ENCODE measurements around the gene ADAMTS6. TPM values are rescaled to one million over a fixed set of nuclear protein-coding genes. Genes with fewer than 3 reads are reported as not detected.

Gene ADAMTS6
- polyA plus RNA-seq, 2 of the 4 experiments (the other 2 are of a cell fraction) = 0.22 to 0.66 TPM

DNA sequence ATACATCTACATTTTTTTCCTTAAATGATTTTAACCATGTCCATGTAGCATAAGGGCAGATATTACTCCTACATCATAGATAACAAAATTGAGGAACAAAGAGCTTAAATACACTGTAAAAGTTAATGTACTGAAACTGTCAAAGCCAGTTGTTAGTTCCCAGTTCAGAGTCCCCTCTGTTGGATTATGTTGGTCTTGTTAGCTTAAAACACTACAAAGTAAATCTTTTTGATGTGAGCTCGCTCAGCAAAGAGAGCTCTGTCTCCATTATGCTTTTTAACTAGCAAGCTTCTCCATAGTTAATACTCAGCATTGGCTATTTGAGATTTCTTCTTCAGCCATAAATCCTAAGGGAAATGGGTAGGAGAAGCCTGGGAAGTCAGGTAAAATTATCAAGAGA is 149.1 kb downstream of the ADAMTS6 start:
- no peak overlapping the region for H3K4me2 ChIP-seq
- no peak overlapping the region for H3K4me3 ChIP-seq
- FAIRE-seq = no peak
- no peak overlapping the region for H3K27ac ChIP-seq
- TF ChIP-seq BHLHE40 (IDR thresholded peaks at IDR 0.05; ENCODE audit: low read depth, low read length) (no peak), RCOR1 (IDR thresholded peaks at IDR 0.05; ENCODE audit: low read depth, low read length) (no peak), HOXA7 (CRISPR knock-in tag; IDR thresholded peaks at IDR 0.05) (no peak), TFCP2L1 (CRISPR knock-in tag; IDR thresholded peaks at IDR 0.05) (no peak), NR3C1 (IDR thresholded peaks at IDR 0.05) (no peak), CEBPB (IDR thresholded peaks at IDR 0.05) (no peak), FOXS1 (CRISPR knock-in tag; IDR thresholded peaks at IDR 0.05) (no peak), NPAS2 (CRISPR knock-in tag; IDR thresholded peaks at IDR 0.05; ENCODE audit: borderline replicate concordance) (no peak)
- TF ChIP-seq, protein P1, sequence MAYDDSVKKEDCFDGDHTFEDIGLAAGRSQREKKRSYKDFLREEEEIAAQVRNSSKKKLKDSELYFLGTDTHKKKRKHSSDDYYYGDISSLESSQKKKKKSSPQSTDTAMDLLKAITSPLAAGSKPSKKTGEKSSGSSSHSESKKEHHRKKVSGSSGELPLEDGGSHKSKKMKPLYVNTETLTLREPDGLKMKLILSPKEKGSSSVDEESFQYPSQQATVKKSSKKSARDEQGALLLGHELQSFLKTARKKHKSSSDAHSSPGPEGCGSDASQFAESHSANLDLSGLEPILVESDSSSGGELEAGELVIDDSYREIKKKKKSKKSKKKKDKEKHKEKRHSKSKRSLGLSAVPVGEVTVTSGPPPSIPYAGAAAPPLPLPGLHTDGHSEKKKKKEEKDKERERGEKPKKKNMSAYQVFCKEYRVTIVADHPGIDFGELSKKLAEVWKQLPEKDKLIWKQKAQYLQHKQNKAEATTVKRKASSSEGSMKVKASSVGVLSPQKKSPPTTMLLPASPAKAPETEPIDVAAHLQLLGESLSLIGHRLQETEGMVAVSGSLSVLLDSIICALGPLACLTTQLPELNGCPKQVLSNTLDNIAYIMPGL (CRISPR knock-in tag; IDR thresholded peaks at IDR 0.05; ENCODE audit: borderline replicate concordance) = no peak
- H3K9me3 ChIP-seq = no peaks in the 10 kb centered on the region
- ChIA-PET POLR2A (no interaction called here), CTCF (no interaction called here)
- DNase-seq (ENCODE audit: low read depth in 1 of 2, low spot score in 1 of 2) = no peak
- H3K4me1 ChIP-seq = no peaks in the 10 kb centered on the region
- no peak for ATAC-seq
- 58% methylated on average over 1 of the region's 1 CpG for WGBS (ENCODE audit: missing lambda C conversion rate)

DNA sequence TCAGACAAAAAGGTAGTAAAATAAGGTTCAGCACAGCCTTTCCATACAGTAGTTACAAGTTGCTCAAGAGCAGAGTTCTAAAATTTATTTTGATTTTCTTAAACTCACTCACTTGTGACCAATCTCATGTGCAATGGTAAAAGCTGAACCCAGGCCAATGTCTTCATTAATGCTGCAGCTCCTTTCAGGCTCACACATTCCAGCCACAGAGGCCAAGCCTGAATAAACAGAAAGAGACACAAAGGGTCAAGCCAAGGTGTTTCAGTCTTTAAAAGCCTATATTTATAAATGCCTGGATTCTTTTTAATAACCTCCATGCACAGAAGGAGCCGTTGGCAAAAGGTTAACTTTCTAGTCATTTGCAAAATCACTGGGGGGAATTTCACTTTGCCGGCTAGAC is 152.5 kb downstream of the ADAMTS6 start:
- Histone ChIP-seq H3K27ac (no peak overlapping the region), H3K4me2 (no peak overlapping the region), H3K4me3 (no peak overlapping the region), H3K4me1 (no peaks in the 10 kb centered on the region), H3K9me3 (no peaks in the 10 kb centered on the region)
- ATAC-seq = no peak
- ChIA-PET POLR2A (no interaction called here), CTCF (no interaction called here)
- TF ChIP-seq, protein P2, sequence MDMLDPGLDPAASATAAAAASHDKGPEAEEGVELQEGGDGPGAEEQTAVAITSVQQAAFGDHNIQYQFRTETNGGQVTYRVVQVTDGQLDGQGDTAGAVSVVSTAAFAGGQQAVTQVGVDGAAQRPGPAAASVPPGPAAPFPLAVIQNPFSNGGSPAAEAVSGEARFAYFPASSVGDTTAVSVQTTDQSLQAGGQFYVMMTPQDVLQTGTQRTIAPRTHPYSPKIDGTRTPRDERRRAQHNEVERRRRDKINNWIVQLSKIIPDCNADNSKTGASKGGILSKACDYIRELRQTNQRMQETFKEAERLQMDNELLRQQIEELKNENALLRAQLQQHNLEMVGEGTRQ (IDR thresholded peaks at IDR 0.05) = no peak
- TF ChIP-seq, protein P1 (CRISPR knock-in tag; IDR thresholded peaks at IDR 0.05; ENCODE audit: borderline replicate concordance) = no peak
- no peak for TF ChIP-seq BHLHE40 (IDR thresholded peaks at IDR 0.05; ENCODE audit: low read depth, low read length)
- no peak for TF ChIP-seq JUN (IDR thresholded peaks at IDR 0.05)
- TF ChIP-seq, protein P3, sequence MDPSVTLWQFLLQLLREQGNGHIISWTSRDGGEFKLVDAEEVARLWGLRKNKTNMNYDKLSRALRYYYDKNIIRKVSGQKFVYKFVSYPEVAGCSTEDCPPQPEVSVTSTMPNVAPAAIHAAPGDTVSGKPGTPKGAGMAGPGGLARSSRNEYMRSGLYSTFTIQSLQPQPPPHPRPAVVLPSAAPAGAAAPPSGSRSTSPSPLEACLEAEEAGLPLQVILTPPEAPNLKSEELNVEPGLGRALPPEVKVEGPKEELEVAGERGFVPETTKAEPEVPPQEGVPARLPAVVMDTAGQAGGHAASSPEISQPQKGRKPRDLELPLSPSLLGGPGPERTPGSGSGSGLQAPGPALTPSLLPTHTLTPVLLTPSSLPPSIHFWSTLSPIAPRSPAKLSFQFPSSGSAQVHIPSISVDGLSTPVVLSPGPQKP (IDR thresholded peaks at IDR 0.05; ENCODE audit: low read depth, low read length) = no peak
- DNase-seq (ENCODE audit: low read depth in 1 of 2, low spot score in 1 of 2) = no peak
- FAIRE-seq = no peak
- WGBS (ENCODE audit: missing lambda C conversion rate) = 16% methylated on average over 2 of the region's 2 CpGs

DNA sequence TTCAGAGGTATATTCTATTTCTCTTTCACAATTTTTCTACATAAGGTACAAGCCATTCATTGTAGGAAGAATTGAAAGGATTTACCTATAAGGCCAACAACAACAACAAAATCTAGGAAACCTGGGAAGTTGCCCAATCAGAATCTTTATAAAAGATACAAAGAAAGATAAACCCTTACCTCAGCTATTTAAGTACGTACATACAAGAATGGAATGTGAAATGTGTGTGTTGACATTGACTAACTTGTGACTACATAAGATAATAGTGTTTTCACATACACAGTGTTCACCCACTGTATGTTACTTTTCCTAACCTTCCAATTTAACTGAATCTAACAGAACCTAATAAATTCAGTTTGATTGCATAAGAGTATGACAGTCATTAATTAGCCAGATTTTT is 154.1 kb downstream of the ADAMTS6 start:
- Histone ChIP-seq H3K27ac (no peak overlapping the region), H3K9me3 (no peaks in the 10 kb centered on the region), H3K4me1 (no peaks in the 10 kb centered on the region), H3K4me3 (no peak overlapping the region), H3K4me2 (no peak overlapping the region)
- ChIA-PET POLR2A (interaction anchor here (0.7 kb wide), 2 partner anchors 8 to 119 kb away, joined by 3 read pairs; no protein-coding TSS in a partner anchor), CTCF (no interaction called here)
- peak; percentile 28 for TF ChIP-seq MAFK (IDR thresholded peaks at IDR 0.05; ENCODE audit: partially characterized antibody)
- TF ChIP-seq HDAC2 (IDR thresholded peaks at IDR 0.05) = no peak
- ATAC-seq (0 out of 6 replicates have a peak, but pooled peaks of 1 of the 2 experiments have one; percentile 35), FAIRE-seq (no peak), DNase-seq (ENCODE audit: low read depth in 1 of 2, low spot score in 1 of 2) (peak in 1 of 2 experiments; percentile 2)
- 10% methylated on average over 1 of the region's 1 CpG for WGBS (ENCODE audit: missing lambda C conversion rate)

DNA sequence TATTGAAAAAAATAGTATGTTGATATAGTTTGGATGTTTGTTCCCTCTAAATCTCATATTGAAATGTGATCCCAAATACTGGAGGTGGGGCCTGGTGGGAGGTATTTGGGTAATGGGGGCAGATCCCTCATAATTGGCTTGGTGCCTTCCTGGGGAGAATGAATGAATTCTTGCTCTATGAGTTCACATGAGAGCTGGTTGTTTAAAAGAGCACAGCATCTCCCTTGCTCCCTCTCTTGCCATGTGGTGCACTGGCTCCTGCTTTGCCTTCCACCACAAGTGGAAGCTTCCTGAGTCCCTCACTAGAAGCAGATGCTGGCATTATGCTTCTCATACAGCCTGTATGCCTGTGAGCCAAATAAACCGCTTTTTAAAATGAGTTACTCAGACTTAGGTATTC is 154.8 kb downstream of the ADAMTS6 start:
- Histone ChIP-seq H3K4me2 (no peak overlapping the region), H3K27ac (no peak overlapping the region), H3K9me3 (no peaks in the 10 kb centered on the region), H3K4me3 (no peak overlapping the region), H3K4me1 (no peaks in the 10 kb centered on the region)
- DNase-seq (ENCODE audit: low read depth in 1 of 2, low spot score in 1 of 2) = no peak
- ChIA-PET POLR2A (no interaction called here), CTCF (no interaction called here)
- no peak for FAIRE-seq
- no peak for ATAC-seq
- 38% methylated on average over 1 of the region's 1 CpG for WGBS (ENCODE audit: missing lambda C conversion rate)
- TF ChIP-seq NPAS2 (CRISPR knock-in tag; IDR thresholded peaks at IDR 0.05; ENCODE audit: borderline replicate concordance) (no peak), EHF (CRISPR knock-in tag; IDR thresholded peaks at IDR 0.05) (no peak), HOXB5 (CRISPR knock-in tag; IDR thresholded peaks at IDR 0.05) (no peak), JUN (IDR thresholded peaks at IDR 0.05) (no peak), POLR2A (IDR thresholded peaks at IDR 0.05; ENCODE audit: low read length) (no peak), MAZ (IDR thresholded peaks at IDR 0.05; ENCODE audit: borderline replicate concordance, low read depth, low read length) (no peak), ZFP36 (IDR thresholded peaks at IDR 0.05; ENCODE audit: borderline replicate concordance, partially characterized antibody) (no peak), TP53 (CRISPR knock-in tag; IDR thresholded peaks at IDR 0.05) (no peak), ZSCAN20 (CRISPR knock-in tag; IDR thresholded peaks at IDR 0.05) (no peak), MYC (IDR thresholded peaks at IDR 0.05; ENCODE audit: borderline replicate concordance, low read length) (no peak)
- TF ChIP-seq, protein P4, sequence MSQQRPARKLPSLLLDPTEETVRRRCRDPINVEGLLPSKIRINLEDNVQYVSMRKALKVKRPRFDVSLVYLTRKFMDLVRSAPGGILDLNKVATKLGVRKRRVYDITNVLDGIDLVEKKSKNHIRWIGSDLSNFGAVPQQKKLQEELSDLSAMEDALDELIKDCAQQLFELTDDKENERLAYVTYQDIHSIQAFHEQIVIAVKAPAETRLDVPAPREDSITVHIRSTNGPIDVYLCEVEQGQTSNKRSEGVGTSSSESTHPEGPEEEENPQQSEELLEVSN (IDR thresholded peaks at IDR 0.05; ENCODE audit: borderline replicate concordance, low read depth) = no peak
